GM19023 (cell line): ENCODE data around the gene ZNF276.
"Not testable (repeated sequence)": the region's sequence is repeated elsewhere in the genome, so short reads cannot be mapped to it uniquely, and the experiment has no call there.

ENCODE experiments used
- ATAC-seq: cut with Tn5 transposase; IDR thresholded peaks from one replicate; pipeline ENCODE4 v1.9.1; 2021; ENCODE audit warnings: mild to moderate bottlenecking, moderate library complexity; ENCODE audit not compliant: unreplicated experiment

ZNF276 gene

DNA sequence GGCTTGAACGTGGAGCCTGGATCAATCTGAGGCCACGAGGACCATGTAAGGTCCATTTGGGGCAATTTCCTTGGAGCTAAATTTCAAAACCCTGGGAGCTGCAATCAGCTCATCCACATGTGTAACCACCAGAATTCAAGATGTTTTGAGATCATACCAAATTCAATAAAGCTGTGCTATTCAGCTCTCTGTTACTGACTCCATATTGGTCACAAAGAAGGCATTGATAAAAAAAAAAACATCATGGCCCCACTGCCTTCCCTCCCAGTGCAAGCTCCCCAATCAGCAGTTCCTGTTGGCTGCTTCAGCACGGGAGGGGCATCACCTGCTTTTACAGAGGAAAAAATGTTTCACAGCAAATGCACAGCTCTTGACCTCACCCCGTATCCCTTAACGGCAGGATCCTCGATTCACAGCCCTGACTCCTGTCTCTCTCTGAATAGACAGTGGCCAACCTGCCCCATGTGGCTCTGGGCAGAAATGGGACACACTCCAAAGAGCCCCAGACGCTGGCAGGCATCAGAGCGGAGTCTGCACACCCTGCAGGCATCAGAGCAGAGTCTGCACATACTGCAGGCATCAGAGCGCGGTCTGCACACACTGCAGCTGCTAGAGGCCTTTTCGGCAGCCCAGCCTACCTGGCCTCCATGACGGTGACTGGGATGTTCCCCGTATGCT is 58.0 kb downstream of the ZNF276 start:
- ATAC-seq: no peak

DNA sequence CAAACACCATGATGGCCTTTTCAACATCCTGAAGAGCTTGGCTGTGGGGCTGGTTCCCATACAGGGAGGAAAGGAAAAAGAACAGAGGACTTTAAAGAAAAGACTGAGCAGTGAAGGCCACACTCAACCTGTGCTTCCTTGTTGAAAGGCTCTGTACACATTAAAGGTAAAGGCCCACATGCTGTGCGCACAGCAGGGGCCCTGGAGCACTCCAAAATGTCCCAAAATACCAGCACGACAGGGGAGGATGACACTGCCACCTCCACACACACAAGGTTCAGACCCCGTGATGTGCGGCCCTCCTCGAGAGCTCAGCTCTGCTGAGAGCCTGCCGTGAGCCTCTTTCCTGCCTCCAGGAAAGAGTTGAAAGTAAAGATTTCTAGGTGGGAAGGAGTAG is 58.6 kb downstream of the ZNF276 start:
- ATAC-seq: no peak

- no peak for ATAC-seq
Observed at GRCh38 chr16:89782489-89782888, 61.2 kb downstream of the ZNF276 start.

- ATAC-seq: not testable (repeated sequence)
Observed at GRCh38 chr16:89783952-89784351, 62.6 kb downstream of the ZNF276 start.

- ATAC-seq: no peak
Observed at GRCh38 chr16:89784406-89784805, 63.1 kb downstream of the ZNF276 start.

DNA sequence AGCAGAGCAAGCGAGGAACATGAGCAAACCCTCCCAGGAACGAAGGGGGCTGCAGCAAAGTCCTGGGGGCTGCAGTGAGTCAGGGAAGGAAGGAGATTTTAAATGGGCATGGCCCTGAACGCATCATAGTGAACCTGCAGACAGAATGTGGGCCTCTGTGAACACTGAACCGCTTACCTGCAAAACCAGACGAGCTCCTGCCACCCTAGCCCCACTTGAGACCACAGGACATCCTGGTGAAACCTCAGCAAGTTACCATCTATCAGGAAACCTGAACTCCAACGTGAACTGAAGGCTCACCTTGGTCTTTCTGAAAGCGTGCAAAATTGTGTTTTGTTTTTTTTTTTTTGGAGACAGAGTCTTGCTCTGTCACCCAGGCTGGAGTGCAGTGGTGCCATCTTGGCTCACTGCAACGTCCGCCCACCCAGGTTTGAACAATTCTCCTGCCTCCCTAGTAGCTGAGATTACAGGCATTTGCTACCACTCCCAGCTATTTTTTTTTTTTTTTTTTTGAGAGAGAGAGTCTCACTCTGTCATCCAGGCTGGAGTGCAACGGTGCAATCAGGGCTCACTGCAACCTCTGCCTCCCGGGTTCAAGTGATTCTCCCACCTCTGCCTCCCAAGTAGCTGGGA is 64.3 kb downstream of the ZNF276 start:
- no peak for ATAC-seq

- no peak for ATAC-seq
Observed at GRCh38 chr16:89786474-89787364, 65.4 kb downstream of the ZNF276 start.

- ATAC-seq: no peak
Observed at GRCh38 chr16:89787365-89787805, 66.0 kb downstream of the ZNF276 start.
